HG03175 (cell line): ENCODE measurements around the gene CRAMP1.
"Not testable (repeated sequence)": the region's sequence is repeated elsewhere in the genome, so short reads cannot be mapped to it uniquely, and the experiment has no call there.

Source experiments
- ATAC-seq: cut with Tn5 transposase; IDR thresholded peaks from one replicate; pipeline ENCODE4 v1.9.1; 2021; ENCODE audit warnings: mild to moderate bottlenecking, moderate library complexity; ENCODE audit not compliant: unreplicated experiment

The CRAMP1 gene

DNA sequence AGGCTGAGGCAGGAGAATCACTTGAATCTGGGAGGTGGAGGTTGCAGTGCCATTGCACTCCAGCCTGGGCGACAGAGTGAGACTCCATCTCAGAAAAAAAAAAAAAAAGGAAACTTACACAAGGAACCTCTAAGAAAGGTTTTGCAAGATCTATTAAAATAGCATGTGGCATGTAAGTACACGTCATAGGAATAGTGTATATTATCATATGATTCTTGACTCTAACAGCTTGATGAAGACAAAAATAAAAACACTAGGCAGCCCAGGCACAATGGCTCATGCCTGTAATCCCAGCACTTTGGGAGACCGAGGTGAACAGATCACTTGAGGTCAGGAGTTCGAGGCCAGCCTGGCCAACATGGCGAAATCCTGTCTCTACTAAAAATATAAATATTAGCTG, 16.6 kb upstream of the CRAMP1 start:
- not testable (repeated sequence) for ATAC-seq

DNA sequence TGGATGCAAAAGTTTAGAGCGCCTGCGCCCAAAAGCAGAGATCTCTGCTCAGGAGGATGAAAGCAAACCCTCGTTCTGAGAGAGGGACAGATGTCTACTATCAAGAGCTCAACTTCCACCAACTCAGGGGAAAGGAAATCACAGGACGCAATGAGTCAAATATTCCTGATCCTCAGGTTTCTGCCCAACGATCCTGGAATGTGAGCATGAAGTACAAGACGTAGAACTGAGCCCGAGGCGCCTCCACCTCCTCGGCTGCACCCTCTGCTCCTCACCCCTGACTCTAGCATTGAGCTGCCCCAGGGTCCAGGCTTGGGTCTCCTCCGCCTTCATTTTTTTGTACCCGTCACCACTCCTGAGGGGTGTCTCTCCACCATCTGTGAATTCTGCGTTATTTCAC, 15.6 kb upstream of the CRAMP1 start:
- no peak for ATAC-seq

GRCh38 chr16:1597154-1597553, 15.0 kb upstream of the CRAMP1 start:
- no peak for ATAC-seq

- no peak for ATAC-seq
Measured at GRCh38 chr16:1601031-1601430, 11.1 kb upstream of the CRAMP1 start.

DNA sequence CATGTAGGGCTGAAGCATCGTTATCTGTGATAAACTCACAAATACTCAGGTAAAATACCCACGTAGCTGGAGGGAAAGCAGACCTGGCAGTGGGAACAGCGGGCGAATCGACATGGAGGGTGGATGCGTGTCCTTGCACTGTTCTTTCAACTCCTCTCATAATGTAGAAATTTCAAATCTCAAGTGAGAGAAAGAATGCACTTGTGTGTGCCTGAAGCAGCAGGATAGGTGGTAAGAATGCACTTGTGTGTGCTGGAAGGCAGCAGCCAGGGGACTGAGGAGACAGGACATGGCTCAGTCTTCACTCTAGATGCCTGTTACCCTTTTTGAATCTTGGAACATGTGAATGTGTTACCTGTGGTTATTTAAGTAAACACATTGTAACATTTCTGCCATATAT, 10.7 kb upstream of the CRAMP1 start:
- no peak for ATAC-seq

- no peak for ATAC-seq
Measured at GRCh38 chr16:1602285-1602684, 9.9 kb upstream of the CRAMP1 start.

DNA sequence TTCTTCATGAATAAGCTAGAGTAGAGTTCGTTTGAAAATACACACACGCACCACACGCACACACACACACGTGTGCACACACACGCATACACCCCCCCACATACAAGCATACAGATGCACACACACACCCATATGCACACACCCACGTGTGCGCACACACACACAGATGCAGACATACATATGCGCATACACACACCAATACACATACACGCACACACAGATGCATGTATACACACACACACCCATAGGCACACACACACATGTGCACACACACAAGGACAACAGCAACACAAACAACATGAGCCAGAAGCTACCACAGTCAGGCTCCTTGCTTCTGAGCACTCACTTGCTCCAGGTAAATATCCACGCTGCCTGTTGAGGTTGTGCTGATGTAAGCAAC, 5.4 kb upstream of the CRAMP1 start:
- no peak for ATAC-seq

GRCh38 chr16:1607971-1608370, 4.2 kb upstream of the CRAMP1 start:
- ATAC-seq = no peak

DNA sequence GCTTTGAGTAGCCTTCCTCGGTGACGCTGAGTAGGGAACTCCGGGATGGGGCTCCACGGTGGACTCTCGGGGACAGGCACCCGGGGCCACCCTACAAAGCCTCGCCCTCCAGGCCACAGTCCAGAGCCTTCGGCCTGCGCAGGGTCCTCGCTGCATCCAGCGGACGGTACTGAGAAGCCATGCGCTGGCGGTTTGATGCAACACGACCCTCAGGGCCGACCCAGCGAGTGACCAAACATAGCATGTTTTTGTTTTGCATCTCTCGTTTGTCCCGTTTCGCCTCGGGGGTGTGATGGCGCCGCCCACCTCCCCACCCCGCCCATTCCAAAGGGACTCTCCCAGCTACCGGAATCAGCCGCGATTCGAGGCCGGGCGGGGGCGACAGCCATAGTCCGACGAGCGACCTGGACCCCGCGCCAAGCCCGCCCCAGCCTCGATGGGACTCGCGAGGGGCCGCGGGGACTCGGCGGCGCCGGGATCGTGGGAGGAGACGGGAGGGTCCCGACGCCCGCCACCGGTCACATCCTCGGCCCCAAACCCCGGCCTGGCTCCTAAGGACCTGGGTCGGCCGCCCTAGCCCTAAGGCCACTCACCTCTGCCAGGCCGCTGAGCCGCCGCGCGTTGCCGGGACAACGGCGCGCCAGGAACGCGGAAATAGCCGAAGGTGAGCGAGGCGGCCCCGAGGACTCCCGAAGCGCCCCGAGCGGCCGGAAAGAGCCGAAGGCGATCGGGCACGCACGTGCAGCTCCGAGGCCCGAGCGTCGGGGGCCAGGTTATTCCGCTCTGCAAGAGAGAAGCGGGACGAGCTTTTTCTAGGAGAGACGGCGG, 1.9 kb upstream of the CRAMP1 start:
- peak; percentile 41 for ATAC-seq

GRCh38 chr16:1610899-1611632, 1.1 kb upstream of the CRAMP1 start:
- no peak for ATAC-seq

DNA sequence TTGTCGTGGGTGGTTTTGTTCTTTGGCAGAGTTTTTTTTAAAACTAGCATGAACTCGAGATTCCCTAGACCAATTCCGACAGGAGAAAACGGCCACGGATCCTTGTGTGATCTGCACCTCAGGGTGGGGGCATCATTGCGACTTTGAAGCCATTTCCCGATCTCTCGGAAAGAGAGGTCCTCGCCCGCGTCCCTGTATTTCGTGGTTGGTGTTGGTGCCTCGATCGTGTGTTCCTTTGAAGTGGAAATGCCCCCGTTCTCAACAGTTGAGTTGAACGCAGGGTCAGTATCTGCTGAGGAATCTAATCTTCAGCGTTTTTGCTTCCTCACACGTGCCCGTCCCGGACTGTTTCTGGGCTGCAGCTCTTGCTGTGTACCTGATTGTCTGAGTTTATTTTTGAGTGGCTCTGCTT, 1.1 kb downstream of the CRAMP1 start:
- no peak for ATAC-seq

- no peak for ATAC-seq
Measured at GRCh38 chr16:1613728-1614455, 1.7 kb downstream of the CRAMP1 start.

GRCh38 chr16:1614456-1615102, 2.4 kb downstream of the CRAMP1 start:
- ATAC-seq = no peak

DNA sequence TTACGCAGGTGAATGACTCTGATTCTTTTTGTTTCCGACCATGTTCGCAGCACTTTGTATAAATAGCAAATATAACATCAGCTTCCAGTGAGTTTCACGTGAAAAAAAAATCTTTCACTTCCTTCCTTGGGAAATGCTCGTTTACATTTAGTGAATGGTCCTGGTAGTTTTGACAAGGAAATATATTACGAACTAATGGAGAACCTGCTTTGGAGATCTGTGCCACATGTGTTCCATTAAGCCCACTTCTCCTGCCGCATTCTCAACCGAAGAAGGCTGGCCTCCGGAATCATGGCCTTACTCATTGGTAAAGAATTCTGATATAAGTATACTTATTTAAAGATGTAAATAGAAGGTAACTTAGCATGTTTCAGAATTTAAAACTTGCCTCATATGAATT, 3.6 kb downstream of the CRAMP1 start:
- no peak for ATAC-seq

DNA sequence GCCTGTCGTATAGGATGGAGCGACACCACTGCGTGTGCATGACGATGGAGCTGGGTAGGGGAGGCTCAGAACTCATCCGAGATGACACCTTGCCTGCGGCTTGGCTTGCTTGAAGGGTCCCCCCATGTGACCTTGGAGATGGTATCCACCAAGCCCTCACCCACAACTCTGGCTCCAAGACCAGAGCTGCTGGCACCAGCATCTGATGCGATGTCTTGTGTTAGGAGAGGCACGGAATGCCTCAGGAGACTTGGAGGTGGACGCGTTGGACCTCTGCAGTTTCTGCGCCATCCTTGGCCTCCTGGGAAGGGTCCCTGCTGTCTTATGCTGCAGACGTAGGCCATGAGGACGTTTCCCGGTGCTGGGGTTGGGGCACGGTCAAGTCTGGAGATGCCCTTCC, 7.8 kb downstream of the CRAMP1 start:
- no peak for ATAC-seq

DNA sequence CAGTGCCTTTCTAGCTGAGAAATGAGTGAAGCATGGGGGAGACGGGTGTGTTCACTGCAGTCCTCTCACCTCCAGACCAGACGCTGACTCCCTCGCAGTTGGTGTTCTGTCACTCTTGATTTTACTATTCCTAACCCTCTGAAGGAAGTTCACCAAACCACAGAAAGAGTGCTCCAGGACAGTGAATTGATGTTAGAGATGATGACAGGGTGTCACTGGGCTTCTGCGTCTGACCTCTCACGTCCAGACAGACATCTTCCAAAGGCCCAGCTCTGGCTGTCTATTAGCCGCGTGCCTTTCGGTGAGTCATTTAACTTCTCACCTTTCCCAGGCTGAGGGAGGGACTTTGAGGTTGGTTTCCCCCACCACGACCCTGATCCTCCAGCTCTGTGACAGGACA, 8.2 kb downstream of the CRAMP1 start:
- ATAC-seq = no peak

- no peak for ATAC-seq
Measured at GRCh38 chr16:1621851-1622250, 9.7 kb downstream of the CRAMP1 start.

DNA sequence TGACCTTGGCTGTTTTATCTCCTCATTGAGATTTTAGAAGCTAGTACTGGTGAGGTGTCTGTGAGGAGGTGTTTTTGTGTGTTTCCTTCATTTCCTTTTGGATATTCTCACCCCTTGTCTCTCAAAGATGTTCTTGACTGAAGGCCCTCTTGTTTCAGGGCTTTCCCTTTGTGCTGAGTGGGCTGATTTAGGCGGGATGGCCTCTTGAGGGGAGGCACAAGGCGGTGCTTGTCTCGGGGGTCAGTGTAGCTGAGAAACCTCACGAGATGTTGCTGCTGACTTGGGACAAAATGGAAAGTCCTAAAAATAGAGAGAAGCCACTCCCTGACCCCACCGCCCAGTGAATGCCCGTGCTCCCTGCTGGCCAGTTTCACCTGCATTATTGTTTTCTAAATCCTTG, 14.2 kb downstream of the CRAMP1 start:
- no peak for ATAC-seq

- ATAC-seq = no peak
Measured at GRCh38 chr16:1626776-1627175, 14.6 kb downstream of the CRAMP1 start.

GRCh38 chr16:1630450-1631213, 18.5 kb downstream of the CRAMP1 start:
- no peak for ATAC-seq
